ENCODE measurements around the gene FSTL4. TPM values are rescaled to one million over a fixed set of nuclear protein-coding genes. Genes with fewer than 3 reads are reported as not detected.
A peak's percentile ranks its signal among the peaks of the same experiment; 100 is the strongest.
"Not testable (repeated sequence)": the region's sequence is repeated elsewhere in the genome, so short reads cannot be mapped to it uniquely, and the experiment has no call there.

Gene FSTL4
- total and polyA plus RNA-seq, 4 donors: 0.42 TPM; not detected in 3

- DNase-seq (peak in 1 of 2 donors; percentile 23), ATAC-seq (ENCODE audit: low FRiP score) (no peak)
- WGBS, 2 donors: 76 to 80% methylated on average over 9 to 10 of the region's 10 CpGs
Observed at GRCh38 chr5:133399247-133399891, 213.0 kb downstream of the FSTL4 start.

GRCh38 chr5:133398646-133399101 lies 213.7 kb downstream of the FSTL4 start:
- 86 to 87% methylated on average over 6 of the region's 6 CpGs for WGBS, 2 donors

More at GRCh38 chr5:133399247-133399891, 213.0 kb downstream of the FSTL4 start:
- Histone ChIP-seq H3K36me3 (ENCODE audit: control insufficient read depth in 1 of 2, insufficient read depth in 2 of 2, low read length in 1 of 2) (no peaks in the 10 kb centered on the region), H3K27me3 (ENCODE audit: control insufficient read depth in 1 of 2, insufficient read depth in 2 of 2, low read length in 1 of 2) (no peaks in the 10 kb centered on the region), H3K9me3 (ENCODE audit: control insufficient read depth, low read length) (no peaks in the 10 kb centered on the region), H3K4me1 (ENCODE audit: control insufficient read depth in 1 of 2, insufficient read depth in 2 of 2, low read length in 2 of 2) (no peaks in the 10 kb centered on the region), H3K4me3 (ENCODE audit: low read length in 2 of 2) (no peak overlapping the region), H3K27ac (ENCODE audit: low read depth in 1 of 2, low read length in 2 of 2) (no peak overlapping the region)
- intact Hi-C loops (cut with DNase I): no loop called here

GRCh38 chr5:133397990-133398645 lies 214.2 kb downstream of the FSTL4 start:
- H3K4me1 ChIP-seq (ENCODE audit: control insufficient read depth in 1 of 2, insufficient read depth in 2 of 2, low read length in 2 of 2): no peaks in the 10 kb centered on the region
- no peak for ATAC-seq (ENCODE audit: low FRiP score)
- no peak overlapping the region for H3K27ac ChIP-seq (ENCODE audit: low read depth in 1 of 2, low read length in 2 of 2)
- peaks cover 1% of the 10 kb centered on the region for H3K9me3 ChIP-seq (ENCODE audit: control insufficient read depth, low read length)
- no peak overlapping the region for H3K4me3 ChIP-seq (ENCODE audit: low read length in 2 of 2)
- intact Hi-C loops (cut with DNase I): no loop called here
- H3K36me3 ChIP-seq (ENCODE audit: control insufficient read depth in 1 of 2, insufficient read depth in 2 of 2, low read length in 1 of 2): no peaks in the 10 kb centered on the region
- WGBS, 2 donors: 83 to 88% methylated on average over 9 of the region's 9 CpGs
- no peaks in the 10 kb centered on the region for H3K27me3 ChIP-seq (ENCODE audit: control insufficient read depth in 1 of 2, insufficient read depth in 2 of 2, low read length in 1 of 2)
- no peak for DNase-seq

More at GRCh38 chr5:133398646-133399101, 213.7 kb downstream of the FSTL4 start:
- DNase-seq (no peak), ATAC-seq (ENCODE audit: low FRiP score) (no peak)
- Histone ChIP-seq H3K27ac (ENCODE audit: low read depth in 1 of 2, low read length in 2 of 2) (no peak overlapping the region), H3K36me3 (ENCODE audit: control insufficient read depth in 1 of 2, insufficient read depth in 2 of 2, low read length in 1 of 2) (no peaks in the 10 kb centered on the region), H3K4me3 (ENCODE audit: low read length in 2 of 2) (no peak overlapping the region), H3K27me3 (ENCODE audit: control insufficient read depth in 1 of 2, insufficient read depth in 2 of 2, low read length in 1 of 2) (no peaks in the 10 kb centered on the region), H3K4me1 (ENCODE audit: control insufficient read depth in 1 of 2, insufficient read depth in 2 of 2, low read length in 2 of 2) (no peaks in the 10 kb centered on the region), H3K9me3 (ENCODE audit: control insufficient read depth, low read length) (peaks cover under 1% of the 10 kb centered on the region)
- intact Hi-C loops (cut with DNase I): no loop called here

GRCh38 chr5:133397348-133397747 lies 215.0 kb downstream of the FSTL4 start:
- no peaks in the 10 kb centered on the region for H3K27me3 ChIP-seq (ENCODE audit: control insufficient read depth in 1 of 2, insufficient read depth in 2 of 2, low read length in 1 of 2)
- H3K27ac ChIP-seq (ENCODE audit: low read depth in 1 of 2, low read length in 2 of 2): no peak overlapping the region
- ATAC-seq (ENCODE audit: low FRiP score): no peak
- intact Hi-C loops (cut with DNase I): no loop called here
- H3K9me3 ChIP-seq (ENCODE audit: control insufficient read depth, low read length): peaks cover 1% of the 10 kb centered on the region
- H3K36me3 ChIP-seq (ENCODE audit: control insufficient read depth in 1 of 2, insufficient read depth in 2 of 2, low read length in 1 of 2): no peaks in the 10 kb centered on the region
- DNase-seq: no peak
- no peak overlapping the region for H3K4me3 ChIP-seq (ENCODE audit: low read length in 2 of 2)
- 53 to 58% methylated on average over 2 of the region's 2 CpGs for WGBS, 2 donors
- H3K4me1 ChIP-seq (ENCODE audit: control insufficient read depth in 1 of 2, insufficient read depth in 2 of 2, low read length in 2 of 2): no peaks in the 10 kb centered on the region

GRCh38 chr5:133396814-133397213 lies 215.5 kb downstream of the FSTL4 start:
- Histone ChIP-seq H3K4me3 (ENCODE audit: low read length in 2 of 2) (no peak overlapping the region), H3K4me1 (ENCODE audit: control insufficient read depth in 1 of 2, insufficient read depth in 2 of 2, low read length in 2 of 2) (no peaks in the 10 kb centered on the region), H3K27ac (ENCODE audit: low read depth in 1 of 2, low read length in 2 of 2) (no peak overlapping the region), H3K27me3 (ENCODE audit: control insufficient read depth in 1 of 2, insufficient read depth in 2 of 2, low read length in 1 of 2) (no peaks in the 10 kb centered on the region), H3K36me3 (ENCODE audit: control insufficient read depth in 1 of 2, insufficient read depth in 2 of 2, low read length in 1 of 2) (no peaks in the 10 kb centered on the region), H3K9me3 (ENCODE audit: control insufficient read depth, low read length) (peaks cover 1% of the 10 kb centered on the region)
- intact Hi-C loops (cut with DNase I): no loop called here
- 42 to 50% methylated on average over 7 of the region's 7 CpGs for WGBS, 2 donors
- DNase-seq: no peak
- no peak for ATAC-seq (ENCODE audit: low FRiP score)

GRCh38 chr5:133396187-133396741 lies 216.1 kb downstream of the FSTL4 start:
- no peak for DNase-seq
- intact Hi-C loops (cut with DNase I): no loop called here
- no peak overlapping the region for H3K27ac ChIP-seq (ENCODE audit: low read depth in 1 of 2, low read length in 2 of 2)
- H3K4me3 ChIP-seq (ENCODE audit: low read length in 2 of 2): no peak overlapping the region
- H3K9me3 ChIP-seq (ENCODE audit: control insufficient read depth, low read length): peaks cover 1% of the 10 kb centered on the region
- H3K4me1 ChIP-seq (ENCODE audit: control insufficient read depth in 1 of 2, insufficient read depth in 2 of 2, low read length in 2 of 2): no peaks in the 10 kb centered on the region
- H3K27me3 ChIP-seq (ENCODE audit: control insufficient read depth in 1 of 2, insufficient read depth in 2 of 2, low read length in 1 of 2): no peaks in the 10 kb centered on the region
- no peak for ATAC-seq (ENCODE audit: low FRiP score)
- H3K36me3 ChIP-seq (ENCODE audit: control insufficient read depth in 1 of 2, insufficient read depth in 2 of 2, low read length in 1 of 2): no peaks in the 10 kb centered on the region
- whole genome bisulfite sequencing, 2 donors: 75 to 77% methylated on average over 6 of the region's 6 CpGs

GRCh38 chr5:133395207-133395606 lies 217.1 kb downstream of the FSTL4 start:
- intact Hi-C loops (cut with DNase I); ATAC-seq (ENCODE audit: low FRiP score); DNase-seq: not testable (repeated sequence)

GRCh38 chr5:133394477-133394817 lies 217.9 kb downstream of the FSTL4 start:
- DNase-seq; H3K27me3 ChIP-seq (ENCODE audit: control insufficient read depth in 1 of 2, insufficient read depth in 2 of 2, low read length in 1 of 2); H3K27ac ChIP-seq (ENCODE audit: low read depth in 1 of 2, low read length in 2 of 2); H3K4me1 ChIP-seq (ENCODE audit: control insufficient read depth in 1 of 2, insufficient read depth in 2 of 2, low read length in 2 of 2); ATAC-seq (ENCODE audit: low FRiP score); H3K4me3 ChIP-seq (ENCODE audit: low read length in 2 of 2); H3K9me3 ChIP-seq (ENCODE audit: control insufficient read depth, low read length); intact Hi-C loops (cut with DNase I); H3K36me3 ChIP-seq (ENCODE audit: control insufficient read depth in 1 of 2, insufficient read depth in 2 of 2, low read length in 1 of 2): not testable (repeated sequence)
- 95 to 96% methylated on average over 19 to 22 of the region's 22 CpGs for WGBS, 2 donors

More at GRCh38 chr5:133395207-133395606, 217.1 kb downstream of the FSTL4 start:
- H3K27me3 ChIP-seq (ENCODE audit: control insufficient read depth in 1 of 2, insufficient read depth in 2 of 2, low read length in 1 of 2); H3K36me3 ChIP-seq (ENCODE audit: control insufficient read depth in 1 of 2, insufficient read depth in 2 of 2, low read length in 1 of 2); H3K27ac ChIP-seq (ENCODE audit: low read depth in 1 of 2, low read length in 2 of 2); H3K9me3 ChIP-seq (ENCODE audit: control insufficient read depth, low read length); H3K4me3 ChIP-seq (ENCODE audit: low read length in 2 of 2); H3K4me1 ChIP-seq (ENCODE audit: control insufficient read depth in 1 of 2, insufficient read depth in 2 of 2, low read length in 2 of 2): not testable (repeated sequence)
- WGBS, 2 donors: 93 to 94% methylated on average over 21 of the region's 21 CpGs
